Effector memory CD8-positive, alpha-beta T cell (primary cell): ENCODE results near the gene DDAH2.

Experiments used
- ATAC-seq: fragments of 150-1000 bp; cut with Tn5 transposase; replicated peaks from 2 replicates; pipeline ENCODE4 v1.10.0; 2021; ENCODE audit warnings: mild to moderate bottlenecking, moderate library complexity
- DNase-seq, 3 experiments: peaks; one replicate each; pipeline ENCODE4 v3.0.0; 2021
- H3K27ac Mint-ChIP-seq, 2 donors: one replicate each; pipeline ENCODE4 v1.8.0; 2022; ENCODE audit warnings: mild to moderate bottlenecking in 2 of 2, mixed read lengths in 2 of 2, moderate library complexity in 2 of 2
- H3K27me3 Mint-ChIP-seq, 2 donors: one replicate each; pipeline ENCODE4 v1.8.0; 2022; ENCODE audit warnings: mixed read lengths in 2 of 2
- H3K36me3 Mint-ChIP-seq: one replicate; pipeline ENCODE4 v1.8.0; 2022; ENCODE audit warnings: mild to moderate bottlenecking, moderate library complexity, mixed read lengths; ENCODE audit not compliant: insufficient read depth
- H3K4me1 Mint-ChIP-seq, 2 donors: one replicate each; pipeline ENCODE4 v1.8.0; 2022; ENCODE audit warnings: low read depth in 2 of 2, mixed read lengths in 2 of 2
- H3K4me3 Mint-ChIP-seq, 2 donors: one replicate each; pipeline ENCODE4 v1.8.0; 2022; ENCODE audit warnings: mild to moderate bottlenecking in 2 of 2, mixed read lengths in 2 of 2, moderate library complexity in 2 of 2
- H3K9me3 Mint-ChIP-seq, 2 donors: one replicate each; pipeline ENCODE4 v1.8.0; 2022; ENCODE audit warnings: mixed read lengths in 2 of 2

The DDAH2 gene

DNA sequence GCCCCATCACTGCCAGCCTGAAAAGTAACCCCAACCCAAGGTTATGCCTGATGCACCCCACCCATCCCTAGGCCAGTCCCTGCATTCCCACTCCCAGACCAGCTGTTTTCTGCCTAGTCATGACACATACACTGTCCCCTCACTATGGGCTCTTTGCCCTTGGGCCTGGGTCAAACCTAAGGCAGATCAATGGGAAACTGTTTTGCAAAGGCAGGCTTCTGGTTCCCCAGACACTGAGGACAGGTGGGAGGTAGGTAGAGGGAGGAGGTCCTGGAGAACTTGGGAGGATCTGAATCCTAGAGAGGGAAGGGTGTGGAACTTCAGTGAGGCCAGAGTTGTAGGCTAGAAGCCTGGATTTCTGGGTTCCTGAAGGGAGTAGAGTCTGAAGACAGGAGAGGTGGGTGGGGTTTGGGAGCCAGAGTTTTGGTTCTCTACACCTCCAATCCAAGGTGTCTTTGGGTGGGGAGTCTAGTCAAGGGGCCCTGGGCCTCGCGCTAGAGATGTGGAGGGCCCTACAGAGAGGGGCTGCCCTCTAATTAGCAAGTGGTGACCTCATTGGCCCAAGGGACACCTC lies 5.2 kb upstream of the DDAH2 start:
- H3K9me3 Mint-ChIP-seq: no peaks in the 10 kb centered on the region
- ATAC-seq (peak; percentile 41), DNase-seq (no peak)
- H3K4me1 Mint-ChIP-seq: peaks cover 64 to 74% of the 10 kb centered on the region in 2 donors
- H3K27ac Mint-ChIP-seq: peak overlapping the region; percentile 89 to 90
- H3K36me3 Mint-ChIP-seq: peaks cover 72% of the 10 kb centered on the region
- peak overlapping the region; percentile 95 to 97 for H3K4me3 Mint-ChIP-seq
- H3K27me3 Mint-ChIP-seq: no peaks in the 10 kb centered on the region

DNA sequence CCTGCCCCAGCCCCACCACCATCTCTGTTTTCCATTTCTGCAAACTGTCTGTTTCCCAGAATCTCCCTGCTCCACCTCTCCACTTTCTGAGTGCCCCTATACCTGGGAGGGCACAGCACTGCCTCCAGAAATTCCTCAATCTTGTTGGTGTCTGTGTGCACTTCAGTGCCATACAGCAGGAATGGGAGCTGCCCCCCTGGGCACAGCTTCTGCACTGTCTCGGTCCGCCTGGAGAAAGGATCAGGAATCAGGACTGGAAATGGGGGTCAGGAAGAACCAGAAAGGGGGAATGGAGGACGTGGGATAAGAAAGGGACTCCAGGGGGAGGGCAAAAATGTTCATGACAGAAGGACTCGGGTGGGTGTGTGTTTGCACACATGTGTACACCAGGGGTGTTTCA lies 4.6 kb upstream of the DDAH2 start:
- H3K4me1 Mint-ChIP-seq: peaks cover 64 to 72% of the 10 kb centered on the region in 2 donors
- no peak for DNase-seq
- no peaks in the 10 kb centered on the region for H3K27me3 Mint-ChIP-seq
- H3K4me3 Mint-ChIP-seq: peak overlapping the region; percentile 95 to 97
- H3K9me3 Mint-ChIP-seq: no peaks in the 10 kb centered on the region
- H3K27ac Mint-ChIP-seq: peak overlapping the region in 1 of 2 donors; percentile 90
- ATAC-seq: no peak
- H3K36me3 Mint-ChIP-seq: peaks cover 73% of the 10 kb centered on the region

DNA sequence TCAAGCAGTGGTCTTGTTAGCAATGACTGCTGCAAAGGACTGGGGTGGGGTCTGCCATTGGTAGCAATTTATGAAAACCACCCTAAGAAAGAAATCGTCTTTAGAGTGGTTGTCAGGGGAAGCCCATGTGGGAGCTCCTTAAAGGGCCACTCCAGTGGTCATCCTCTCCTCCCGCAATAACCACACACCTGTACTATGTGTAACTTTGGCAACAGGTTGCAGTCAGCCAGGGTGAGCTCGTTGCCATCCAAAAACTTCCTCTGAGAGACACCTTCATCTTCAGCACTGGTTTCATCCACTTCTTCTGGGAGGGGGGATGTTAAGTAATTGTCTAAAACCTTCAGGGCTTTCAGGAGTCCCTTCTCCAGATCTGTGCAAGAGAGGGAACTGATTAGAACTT lies 2.9 kb upstream of the DDAH2 start:
- DNase-seq (no peak), ATAC-seq (no peak)
- Mint-ChIP-seq H3K36me3 (peaks cover 69% of the 10 kb centered on the region), H3K9me3 (no peaks in the 10 kb centered on the region), H3K4me1 (peaks cover 59 to 60% of the 10 kb centered on the region in 2 donors), H3K27ac (no peak overlapping the region), H3K27me3 (no peaks in the 10 kb centered on the region), H3K4me3 (no peak overlapping the region)

DNA sequence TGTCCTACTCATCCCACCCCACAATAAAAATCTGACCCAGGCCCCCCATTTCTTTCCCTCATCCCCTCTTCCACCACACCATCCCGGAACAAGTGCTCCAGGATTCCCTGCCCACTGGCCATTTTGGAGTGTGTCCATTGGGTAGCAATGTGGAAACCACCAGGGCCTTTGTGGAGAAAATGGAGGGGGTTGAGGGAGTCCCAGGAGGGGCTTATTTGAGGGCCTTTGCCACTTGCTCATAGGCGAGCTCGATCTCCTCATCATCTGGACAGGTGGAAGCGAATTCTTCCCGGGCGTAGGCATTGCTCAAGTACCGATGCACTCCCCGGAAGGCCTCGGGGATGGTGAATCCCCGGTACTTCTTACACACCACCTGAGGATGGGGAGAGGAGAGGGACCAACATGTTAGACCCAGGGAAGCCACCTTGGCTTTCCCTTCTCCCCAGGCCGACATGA lies 1.6 kb upstream of the DDAH2 start:
- Mint-ChIP-seq H3K4me1 (peaks cover 45 to 57% of the 10 kb centered on the region in 2 donors), H3K27ac (peak overlapping the region; percentile 81 to 83), H3K4me3 (peak overlapping the region; percentile 95 to 97), H3K27me3 (no peaks in the 10 kb centered on the region), H3K9me3 (no peaks in the 10 kb centered on the region), H3K36me3 (peaks cover 62% of the 10 kb centered on the region)
- ATAC-seq: no peak
- DNase-seq: no peak

DNA sequence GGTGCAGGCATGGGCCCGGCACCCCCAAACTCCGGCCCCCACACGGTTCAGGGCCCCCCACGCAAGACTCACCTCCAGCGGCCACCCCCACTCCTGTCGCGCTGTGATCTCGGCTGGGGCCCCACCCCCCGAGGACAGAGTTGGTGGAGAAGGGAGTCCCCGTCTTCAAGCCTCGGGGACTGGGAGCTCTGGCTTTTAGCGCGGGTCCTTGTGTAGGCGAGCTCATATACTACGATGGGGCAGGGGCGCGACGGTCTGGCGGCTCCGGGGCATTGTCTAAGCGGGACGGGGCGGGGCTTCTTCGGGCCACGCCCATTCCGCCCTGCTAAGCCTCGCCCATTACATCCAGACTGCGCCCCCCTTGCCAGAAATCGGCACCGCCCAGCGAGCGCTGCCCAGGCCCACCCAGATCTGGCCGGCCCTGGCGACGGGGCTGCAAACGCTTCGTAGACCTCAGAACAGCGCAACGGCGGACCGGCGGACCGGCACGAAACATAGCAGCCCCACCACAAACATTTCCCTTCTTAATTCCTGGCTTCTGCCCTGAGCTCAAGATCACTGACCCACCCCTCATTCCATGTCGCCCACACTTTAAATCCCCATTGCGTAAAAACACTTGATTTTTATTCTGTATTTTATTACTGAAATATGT lies 1.0 kb upstream of the DDAH2 start:
- peaks cover 56% of the 10 kb centered on the region for H3K36me3 Mint-ChIP-seq
- peak; percentile 54 for ATAC-seq
- peak overlapping the region; percentile 81 to 83 for H3K27ac Mint-ChIP-seq
- peaks cover 42 to 54% of the 10 kb centered on the region in 2 donors for H3K4me1 Mint-ChIP-seq
- no peaks in the 10 kb centered on the region for H3K27me3 Mint-ChIP-seq
- DNase-seq: peak; percentile 58 to 65 (median 63)
- no peaks in the 10 kb centered on the region for H3K9me3 Mint-ChIP-seq
- peak overlapping the region; percentile 95 to 97 for H3K4me3 Mint-ChIP-seq

DNA sequence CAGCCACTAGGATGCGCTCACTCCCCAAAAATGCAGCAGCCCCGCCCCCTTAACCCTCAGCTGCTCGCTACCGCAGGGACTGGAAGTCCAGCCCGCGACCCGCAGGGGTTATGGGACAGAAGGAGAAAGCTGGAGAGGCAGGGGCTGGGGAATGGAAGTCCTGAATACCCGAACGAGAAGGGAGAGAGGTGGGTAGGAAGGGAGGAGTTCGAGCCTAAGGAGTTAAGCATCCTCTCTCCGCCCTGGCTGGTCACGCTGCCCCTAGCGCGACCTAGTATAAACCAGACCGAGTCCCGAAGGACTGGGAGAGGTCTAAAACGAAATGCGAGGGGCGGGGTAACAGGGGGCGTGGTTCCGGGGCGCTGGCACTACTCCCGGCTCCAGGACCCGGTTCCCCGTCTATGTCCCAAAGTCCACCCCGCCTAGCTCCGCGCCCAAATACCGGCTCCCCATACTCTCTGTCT lies 448 bp upstream of the DDAH2 start:
- ATAC-seq (peak; percentile 76), DNase-seq (peak; percentile 73 to 79 (median 73))
- peak overlapping the region; percentile 95 to 97 for H3K4me3 Mint-ChIP-seq
- H3K9me3 Mint-ChIP-seq: no peaks in the 10 kb centered on the region
- H3K36me3 Mint-ChIP-seq: peaks cover 50% of the 10 kb centered on the region
- no peaks in the 10 kb centered on the region for H3K27me3 Mint-ChIP-seq
- H3K4me1 Mint-ChIP-seq: peaks cover 42 to 49% of the 10 kb centered on the region in 2 donors
- peak overlapping the region; percentile 81 to 83 for H3K27ac Mint-ChIP-seq

DNA sequence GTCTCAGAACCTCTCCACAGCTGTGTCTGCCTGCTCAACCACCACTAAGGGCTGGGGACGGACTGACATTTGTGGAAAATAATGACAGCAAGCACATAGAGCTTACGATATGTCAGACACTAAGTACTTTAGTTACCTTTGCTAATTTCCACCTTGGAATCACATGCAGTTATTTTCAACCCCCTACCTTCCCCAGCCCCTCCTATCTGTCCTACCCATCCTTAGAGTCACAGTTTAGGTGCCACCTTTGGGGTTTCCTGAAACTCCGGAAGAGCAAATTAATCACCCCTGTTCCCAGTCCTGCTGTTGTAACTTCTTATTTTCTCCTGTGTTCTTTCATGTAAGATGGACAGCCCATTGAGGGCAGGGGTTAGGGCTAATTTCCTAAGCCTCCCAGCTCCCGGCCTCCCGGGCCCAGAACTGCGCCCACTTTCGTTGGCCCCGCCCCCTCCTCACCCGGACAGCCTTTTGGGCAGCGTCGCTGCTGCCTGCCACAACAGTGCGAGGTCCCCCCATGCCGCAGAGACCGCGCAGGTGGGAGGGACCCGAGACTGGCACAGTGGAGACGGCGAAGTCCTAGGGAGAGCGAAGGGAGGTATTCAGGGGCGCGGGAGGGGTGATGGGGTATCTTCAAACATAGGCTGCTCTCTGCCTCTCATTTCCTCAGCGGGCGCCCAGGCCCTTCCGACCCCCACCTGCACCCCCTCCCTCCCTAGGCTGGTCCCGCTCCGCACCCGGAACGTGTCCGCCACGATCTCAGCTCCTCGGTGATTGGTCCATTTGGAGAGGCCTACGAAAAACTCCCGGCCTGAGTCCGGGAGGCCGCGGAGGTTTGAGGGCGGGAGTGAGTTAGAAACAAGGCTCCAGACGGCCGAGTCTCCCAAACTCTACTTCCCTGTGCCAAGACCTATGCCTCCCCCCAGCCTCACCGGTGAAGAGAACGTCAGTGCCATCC lies 1.1 kb downstream of the DDAH2 start:
- peaks cover 28 to 41% of the 10 kb centered on the region in 2 donors for H3K4me1 Mint-ChIP-seq
- ATAC-seq (no peak), DNase-seq (no peak)
- H3K27ac Mint-ChIP-seq: peak overlapping the region in 1 of 2 donors; percentile 3
- no peaks in the 10 kb centered on the region for H3K27me3 Mint-ChIP-seq
- no peaks in the 10 kb centered on the region for H3K9me3 Mint-ChIP-seq
- H3K4me3 Mint-ChIP-seq: peak overlapping the region; percentile 95 to 97
- H3K36me3 Mint-ChIP-seq: peaks cover 35% of the 10 kb centered on the region

DNA sequence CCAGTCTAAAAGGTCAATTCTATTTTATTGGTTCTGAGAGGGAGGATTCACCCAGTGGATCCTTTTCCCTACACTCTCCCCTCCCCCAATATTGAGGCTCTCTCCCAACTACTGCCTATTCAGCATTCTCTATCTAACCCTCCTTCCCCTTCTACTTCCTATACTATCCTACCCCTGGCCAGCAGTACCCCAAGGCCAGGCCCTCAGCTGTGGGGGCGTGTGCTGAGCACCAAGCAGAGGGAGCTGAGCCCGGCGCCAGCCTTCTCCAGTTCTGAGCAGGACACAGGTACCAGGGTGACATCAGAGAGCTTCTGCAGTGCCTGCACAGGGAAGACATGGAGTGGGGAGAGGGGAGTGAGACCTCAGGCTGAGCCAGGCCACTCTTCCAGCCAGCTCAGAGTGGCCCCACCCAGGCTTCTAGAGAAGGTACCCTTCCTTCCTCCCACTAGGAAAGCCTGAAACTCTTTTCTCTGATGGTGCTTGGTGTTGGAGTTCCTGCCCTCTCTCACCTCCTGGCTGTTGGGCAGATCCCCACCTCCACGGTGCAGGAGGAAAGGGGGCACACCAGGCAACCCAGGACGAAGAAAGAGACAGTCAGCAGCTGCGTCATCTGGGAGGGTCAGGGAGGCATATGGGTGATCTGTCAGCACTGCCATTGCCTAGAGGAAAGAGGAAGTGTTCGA lies 1.9 kb downstream of the DDAH2 start:
- H3K9me3 Mint-ChIP-seq: no peaks in the 10 kb centered on the region
- H3K4me3 Mint-ChIP-seq: peak overlapping the region; percentile 58 to 95
- H3K36me3 Mint-ChIP-seq: peaks cover 32% of the 10 kb centered on the region
- H3K4me1 Mint-ChIP-seq: peaks cover 27 to 41% of the 10 kb centered on the region in 2 donors
- peak; percentile 28 for ATAC-seq
- no peaks in the 10 kb centered on the region for H3K27me3 Mint-ChIP-seq
- DNase-seq: no peak
- H3K27ac Mint-ChIP-seq: peak overlapping the region; percentile 3 to 35

DNA sequence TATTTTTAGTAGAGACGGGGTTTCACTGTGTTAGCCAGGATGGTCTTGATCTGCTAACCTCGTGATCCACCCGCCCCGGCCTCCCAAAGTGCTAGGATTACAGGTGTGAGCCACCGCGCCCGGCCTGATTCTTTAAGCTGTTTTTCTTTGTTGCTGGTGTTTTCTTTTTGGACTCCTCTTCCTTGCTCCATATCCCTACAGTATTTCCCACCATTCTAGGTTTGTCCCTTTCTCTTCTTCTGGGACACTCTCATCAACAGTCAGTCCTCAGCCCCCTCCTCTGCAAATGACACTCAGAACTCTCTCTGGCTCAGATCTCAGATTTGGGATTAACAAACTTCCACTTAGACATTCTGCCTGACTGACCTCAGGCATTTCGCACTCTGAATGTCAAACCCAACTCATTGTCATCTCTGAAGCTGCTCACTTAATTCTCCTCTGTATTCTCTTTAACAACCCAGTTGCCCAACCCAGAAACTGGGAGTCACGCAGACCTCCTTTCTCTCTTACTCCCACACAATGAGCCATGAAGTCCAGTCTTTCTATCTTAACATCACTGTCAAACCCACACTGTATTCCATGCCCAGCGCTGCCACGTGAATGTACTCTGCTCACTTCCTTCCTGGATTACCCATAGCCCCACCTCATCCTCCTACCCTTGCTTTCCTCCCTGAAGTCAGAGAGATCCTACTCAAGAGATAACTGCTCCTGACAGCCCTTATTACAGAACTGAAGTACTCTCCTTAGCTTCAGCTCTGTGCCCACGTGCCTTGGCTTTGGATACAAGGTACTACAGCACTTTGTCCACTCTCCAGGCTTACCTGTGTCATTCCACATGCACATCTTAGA lies 3.4 kb downstream of the DDAH2 start:
- H3K4me1 Mint-ChIP-seq: peaks cover 20 to 38% of the 10 kb centered on the region in 2 donors
- H3K4me3 Mint-ChIP-seq: no peak overlapping the region
- H3K27ac Mint-ChIP-seq: peak overlapping the region in 1 of 2 donors; percentile 53

DNA sequence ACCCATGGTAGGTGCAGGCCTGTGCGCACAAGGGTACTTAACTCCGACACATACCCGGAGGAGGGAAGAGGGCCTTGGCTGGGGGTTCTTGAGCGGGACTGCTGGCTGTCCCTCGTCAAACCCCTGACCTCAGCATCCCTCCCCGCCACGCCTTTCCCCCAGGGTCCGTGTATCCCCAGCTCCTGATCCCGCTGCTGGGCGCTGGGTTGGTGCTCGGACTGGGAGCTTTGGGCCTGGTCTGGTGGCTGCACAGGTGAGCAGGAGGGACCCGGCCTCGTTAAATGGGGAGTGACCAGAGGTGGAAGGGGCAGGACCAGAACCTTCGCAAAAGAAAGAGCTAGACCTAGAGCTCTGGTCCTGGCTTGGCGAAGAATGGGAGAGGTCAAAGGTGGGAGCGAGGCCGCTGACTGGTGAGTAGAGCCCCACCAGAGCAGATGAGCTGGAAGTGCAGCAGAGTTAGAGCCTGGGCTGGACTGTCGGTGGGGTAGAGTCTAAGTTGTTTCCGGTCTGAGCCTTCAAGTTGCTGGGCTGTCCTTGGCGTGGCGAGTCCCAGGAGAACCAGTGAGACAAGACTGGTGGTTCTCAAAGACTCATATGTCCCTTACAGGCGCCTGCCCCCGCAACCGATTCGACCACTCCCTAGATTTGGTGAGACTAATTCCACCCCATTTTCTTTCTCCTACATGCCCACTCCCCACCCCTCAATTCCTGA lies 5.0 kb downstream of the DDAH2 start:
- Mint-ChIP-seq H3K27ac (peak overlapping the region; percentile 33 to 44), H3K36me3 (peaks cover 6% of the 10 kb centered on the region)

More for the DNA sequence above, 3.4 kb downstream of the DDAH2 start:
- no peak for DNase-seq
- no peaks in the 10 kb centered on the region for H3K27me3 Mint-ChIP-seq
- H3K9me3 Mint-ChIP-seq: no peaks in the 10 kb centered on the region
- no peak for ATAC-seq
- H3K36me3 Mint-ChIP-seq: peaks cover 18% of the 10 kb centered on the region

DNA sequence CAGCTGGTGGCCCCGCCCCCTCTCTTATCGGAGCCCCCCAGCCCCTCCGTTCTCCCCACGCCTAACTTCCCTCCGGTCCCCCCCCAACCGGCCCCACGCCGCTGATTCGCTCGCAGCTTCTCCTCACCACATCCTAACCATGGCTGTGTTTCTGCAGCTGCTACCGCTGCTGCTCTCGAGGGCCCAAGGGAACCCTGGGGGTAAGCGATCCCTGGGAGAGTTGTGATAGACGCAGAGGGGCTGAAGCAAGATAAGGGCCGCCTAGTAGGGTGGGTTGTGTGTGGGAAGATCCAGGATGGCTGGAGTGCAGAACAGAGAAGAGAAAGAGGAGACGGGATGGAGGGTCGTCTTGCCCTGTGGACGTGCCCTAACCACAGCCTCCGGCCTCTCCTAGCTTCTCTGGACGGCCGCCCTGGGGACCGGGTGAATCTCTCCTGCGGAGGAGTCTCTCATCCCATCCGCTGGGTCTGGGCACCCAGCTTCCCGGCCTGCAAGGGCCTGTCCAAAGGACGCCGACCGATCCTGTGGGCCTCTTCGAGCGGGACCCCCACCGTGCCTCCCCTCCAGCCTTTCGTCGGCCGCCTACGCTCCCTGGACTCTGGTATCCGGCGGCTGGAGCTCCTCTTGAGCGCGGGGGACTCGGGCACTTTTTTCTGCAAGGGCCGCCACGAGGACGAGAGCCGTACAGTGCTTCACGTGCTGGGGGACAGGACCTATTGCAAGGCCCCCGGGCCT lies 5.7 kb downstream of the DDAH2 start, which contains the start of gene MPIG6B:
Gene MPIG6B (plus strand): TSS at position 129 of the 735 bp plus-strand sequence. CDS start 11 bp downstream, at position 140.
- no peaks in the 10 kb centered on the region for H3K27me3 Mint-ChIP-seq
- no peak for DNase-seq
- peaks cover 1 to 20% of the 10 kb centered on the region in 2 donors for H3K4me1 Mint-ChIP-seq
- no peaks in the 10 kb centered on the region for H3K9me3 Mint-ChIP-seq
- H3K36me3 Mint-ChIP-seq: peaks cover 5% of the 10 kb centered on the region
- H3K27ac Mint-ChIP-seq: peak within 1 kb of the TSS in 1 of 2 donors; percentile 44
- ATAC-seq: no peak
- H3K4me3 Mint-ChIP-seq: no peak within 1 kb of the TSS

More for the DNA sequence above, 5.0 kb downstream of the DDAH2 start:
- Mint-ChIP-seq H3K4me1 (peaks cover 7 to 26% of the 10 kb centered on the region in 2 donors), H3K27me3 (no peaks in the 10 kb centered on the region), H3K9me3 (no peaks in the 10 kb centered on the region), H3K4me3 (no peak overlapping the region)
- ATAC-seq: no peak
- no peak for DNase-seq
